Measurements from ENCODE around the gene RPIA. TPM values are rescaled to one million over a fixed set of nuclear protein-coding genes. Genes with fewer than 3 reads are reported as not detected.

RPIA gene
- total RNA-seq, 1 experiment from 2014 or later: 18.2 TPM

DNA sequence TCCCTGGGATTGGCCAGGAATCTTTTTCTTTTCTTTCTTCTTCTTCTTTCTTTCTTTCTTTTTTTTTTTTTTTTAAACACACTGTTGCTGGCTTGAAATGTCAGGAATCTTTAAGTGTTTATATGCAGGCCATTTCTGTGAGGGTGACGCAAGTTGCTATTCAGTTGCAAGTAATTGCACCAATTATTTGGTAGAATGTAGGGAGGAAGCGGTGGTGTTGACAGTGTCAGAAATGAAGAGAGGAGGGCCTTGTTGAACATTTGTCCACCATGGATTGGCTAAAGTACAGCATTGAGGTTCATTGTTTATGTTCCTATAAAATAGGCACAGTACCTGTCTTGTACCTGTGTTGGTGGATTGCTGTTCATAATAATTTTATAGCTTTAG lies 6.5 kb downstream of the RPIA start:
- CTCF ChIA-PET: no interaction called here
- no peak for ATAC-seq

DNA sequence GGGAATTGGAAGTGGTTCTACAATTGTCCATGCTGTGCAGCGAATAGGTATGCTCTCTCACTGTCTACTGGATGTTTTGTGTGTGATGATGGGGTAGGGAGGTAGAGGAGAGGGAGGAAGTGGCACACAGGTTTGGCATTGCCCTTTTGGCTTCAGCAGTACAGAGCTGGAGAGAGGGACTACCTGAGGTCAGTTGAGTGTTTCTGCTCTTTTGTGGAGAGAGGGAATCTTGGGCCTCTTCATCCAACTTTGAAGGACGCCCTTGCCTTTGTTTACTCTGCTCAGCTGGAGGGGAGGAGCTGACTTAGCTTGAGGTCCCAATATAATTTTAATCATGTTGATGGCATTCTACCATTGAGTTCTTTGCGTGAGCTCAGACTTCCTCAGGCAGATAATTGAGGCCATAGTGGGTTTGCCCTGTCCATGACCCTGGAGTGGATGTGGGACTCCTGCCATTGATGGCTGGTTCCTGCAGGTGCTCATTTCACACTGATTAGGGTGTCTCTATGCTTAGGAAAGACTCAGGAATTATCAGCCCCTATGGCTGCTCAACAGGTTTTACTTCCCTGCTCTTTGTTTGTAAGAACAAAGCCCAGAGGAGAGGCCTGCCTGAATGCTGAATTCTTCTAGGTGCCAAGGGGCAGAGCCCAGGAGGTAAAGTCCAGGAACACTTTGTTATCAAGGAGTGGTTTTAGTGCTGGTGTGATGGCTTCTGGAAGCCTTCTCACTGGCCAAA lies 7.2 kb downstream of the RPIA start:
- Histone ChIP-seq H3K4me3 (ENCODE audit: low read depth in 2 of 2, low read length in 2 of 2) (no peak overlapping the region), H3K27me3 (ENCODE audit: control insufficient read depth, insufficient read depth, low read length) (no peaks in the 10 kb centered on the region), H3K36me3 (ENCODE audit: control insufficient read depth, insufficient read depth, low read length) (no peaks in the 10 kb centered on the region), H3K4me1 (ENCODE audit: control insufficient read depth, insufficient read depth, low read length) (no peaks in the 10 kb centered on the region), H3K9me3 (ENCODE audit: control insufficient read depth, insufficient read depth, low read depth, low read length) (no peaks in the 10 kb centered on the region), H3K27ac (ENCODE audit: low read length) (no peak overlapping the region)
- DNase-seq (ENCODE audit: low read depth, low spot score) (no peak), ATAC-seq (no peak)
- no TSS peak for BruUV-seq (replicated peaks)
- CTCF ChIA-PET: no interaction called here
- intact Hi-C loops (cut with micrococcal nuclease; ENCODE audit: unreplicated experiment): no loop called here
- TF ChIP-seq SIN3A (IDR thresholded peaks at IDR 0.05; ENCODE audit: borderline replicate concordance, insufficient read depth, low read depth, low read length): no peak
- no peak for TF ChIP-seq TCF7L2 (IDR thresholded peaks at IDR 0.05; ENCODE audit: low read depth, low read length)
- no peak for TF ChIP-seq POLR2AphosphoS5 (IDR thresholded peaks at IDR 0.05; ENCODE audit: low read depth, low read length)
- TF ChIP-seq, protein P1, sequence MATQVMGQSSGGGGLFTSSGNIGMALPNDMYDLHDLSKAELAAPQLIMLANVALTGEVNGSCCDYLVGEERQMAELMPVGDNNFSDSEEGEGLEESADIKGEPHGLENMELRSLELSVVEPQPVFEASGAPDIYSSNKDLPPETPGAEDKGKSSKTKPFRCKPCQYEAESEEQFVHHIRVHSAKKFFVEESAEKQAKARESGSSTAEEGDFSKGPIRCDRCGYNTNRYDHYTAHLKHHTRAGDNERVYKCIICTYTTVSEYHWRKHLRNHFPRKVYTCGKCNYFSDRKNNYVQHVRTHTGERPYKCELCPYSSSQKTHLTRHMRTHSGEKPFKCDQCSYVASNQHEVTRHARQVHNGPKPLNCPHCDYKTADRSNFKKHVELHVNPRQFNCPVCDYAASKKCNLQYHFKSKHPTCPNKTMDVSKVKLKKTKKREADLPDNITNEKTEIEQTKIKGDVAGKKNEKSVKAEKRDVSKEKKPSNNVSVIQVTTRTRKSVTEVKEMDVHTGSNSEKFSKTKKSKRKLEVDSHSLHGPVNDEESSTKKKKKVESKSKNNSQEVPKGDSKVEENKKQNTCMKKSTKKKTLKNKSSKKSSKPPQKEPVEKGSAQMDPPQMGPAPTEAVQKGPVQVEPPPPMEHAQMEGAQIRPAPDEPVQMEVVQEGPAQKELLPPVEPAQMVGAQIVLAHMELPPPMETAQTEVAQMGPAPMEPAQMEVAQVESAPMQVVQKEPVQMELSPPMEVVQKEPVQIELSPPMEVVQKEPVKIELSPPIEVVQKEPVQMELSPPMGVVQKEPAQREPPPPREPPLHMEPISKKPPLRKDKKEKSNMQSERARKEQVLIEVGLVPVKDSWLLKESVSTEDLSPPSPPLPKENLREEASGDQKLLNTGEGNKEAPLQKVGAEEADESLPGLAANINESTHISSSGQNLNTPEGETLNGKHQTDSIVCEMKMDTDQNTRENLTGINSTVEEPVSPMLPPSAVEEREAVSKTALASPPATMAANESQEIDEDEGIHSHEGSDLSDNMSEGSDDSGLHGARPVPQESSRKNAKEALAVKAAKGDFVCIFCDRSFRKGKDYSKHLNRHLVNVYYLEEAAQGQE (IDR thresholded peaks at IDR 0.05; ENCODE audit: insufficient read depth in 1 of 2, low read depth in 2 of 2, low read length in 1 of 2): no peak
- TF ChIP-seq, protein P2, sequence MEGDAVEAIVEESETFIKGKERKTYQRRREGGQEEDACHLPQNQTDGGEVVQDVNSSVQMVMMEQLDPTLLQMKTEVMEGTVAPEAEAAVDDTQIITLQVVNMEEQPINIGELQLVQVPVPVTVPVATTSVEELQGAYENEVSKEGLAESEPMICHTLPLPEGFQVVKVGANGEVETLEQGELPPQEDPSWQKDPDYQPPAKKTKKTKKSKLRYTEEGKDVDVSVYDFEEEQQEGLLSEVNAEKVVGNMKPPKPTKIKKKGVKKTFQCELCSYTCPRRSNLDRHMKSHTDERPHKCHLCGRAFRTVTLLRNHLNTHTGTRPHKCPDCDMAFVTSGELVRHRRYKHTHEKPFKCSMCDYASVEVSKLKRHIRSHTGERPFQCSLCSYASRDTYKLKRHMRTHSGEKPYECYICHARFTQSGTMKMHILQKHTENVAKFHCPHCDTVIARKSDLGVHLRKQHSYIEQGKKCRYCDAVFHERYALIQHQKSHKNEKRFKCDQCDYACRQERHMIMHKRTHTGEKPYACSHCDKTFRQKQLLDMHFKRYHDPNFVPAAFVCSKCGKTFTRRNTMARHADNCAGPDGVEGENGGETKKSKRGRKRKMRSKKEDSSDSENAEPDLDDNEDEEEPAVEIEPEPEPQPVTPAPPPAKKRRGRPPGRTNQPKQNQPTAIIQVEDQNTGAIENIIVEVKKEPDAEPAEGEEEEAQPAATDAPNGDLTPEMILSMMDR (IDR thresholded peaks at IDR 0.05): no peak
- POLR2A ChIA-PET: no interaction called here
- in situ Hi-C loops (cut with HindIII; ENCODE audit: low pct_unique_long_range_greater_than_20kb, low sequenced_read_pairs): no loop called here

More for the DNA sequence above, 6.5 kb downstream of the RPIA start:
- Histone ChIP-seq H3K9me3 (ENCODE audit: control insufficient read depth, insufficient read depth, low read depth, low read length) (no peaks in the 10 kb centered on the region), H3K27ac (ENCODE audit: low read length) (no peak overlapping the region), H3K36me3 (ENCODE audit: control insufficient read depth, insufficient read depth, low read length) (no peaks in the 10 kb centered on the region), H3K4me1 (ENCODE audit: control insufficient read depth, insufficient read depth, low read length) (peaks cover under 1% of the 10 kb centered on the region; the same call in 1 of the 2 replicates), H3K27me3 (ENCODE audit: control insufficient read depth, insufficient read depth, low read length) (no peaks in the 10 kb centered on the region), H3K4me3 (ENCODE audit: low read depth in 2 of 2, low read length in 2 of 2) (no peak overlapping the region)
- no peak for DNase-seq (ENCODE audit: low read depth, low spot score)
- in situ Hi-C loops (cut with HindIII; ENCODE audit: low pct_unique_long_range_greater_than_20kb, low sequenced_read_pairs) (no loop called here), intact Hi-C loops (cut with micrococcal nuclease; ENCODE audit: unreplicated experiment) (no loop called here)
- BruUV-seq (replicated peaks): no TSS peak
- TF ChIP-seq SIN3A (IDR thresholded peaks at IDR 0.05; ENCODE audit: borderline replicate concordance, insufficient read depth, low read depth, low read length) (no peak), TCF7L2 (IDR thresholded peaks at IDR 0.05; ENCODE audit: low read depth, low read length) (no peak), POLR2AphosphoS5 (IDR thresholded peaks at IDR 0.05; ENCODE audit: low read depth, low read length) (no peak)
- TF ChIP-seq, protein P1 (IDR thresholded peaks at IDR 0.05; ENCODE audit: insufficient read depth in 1 of 2, low read depth in 2 of 2, low read length in 1 of 2): no peak
- TF ChIP-seq, protein P2 (IDR thresholded peaks at IDR 0.05): no peak
- POLR2A ChIA-PET: no interaction called here

Measured in Panc1 (cell line).